GOT3 (cell line): ENCODE results near the gene CLDN6.
"Not testable (repeated sequence)": the region's sequence is repeated elsewhere in the genome, so short reads cannot be mapped to it uniquely, and the experiment has no call there.

Experiments
- DNase-seq: peaks from one replicate; lab custom pipeline; 2025; ENCODE audit warnings: mixed read lengths; lab: John Stamatoyannopoulos, UW

CLDN6 gene, protein sequence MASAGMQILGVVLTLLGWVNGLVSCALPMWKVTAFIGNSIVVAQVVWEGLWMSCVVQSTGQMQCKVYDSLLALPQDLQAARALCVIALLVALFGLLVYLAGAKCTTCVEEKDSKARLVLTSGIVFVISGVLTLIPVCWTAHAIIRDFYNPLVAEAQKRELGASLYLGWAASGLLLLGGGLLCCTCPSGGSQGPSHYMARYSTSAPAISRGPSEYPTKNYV

DNA sequence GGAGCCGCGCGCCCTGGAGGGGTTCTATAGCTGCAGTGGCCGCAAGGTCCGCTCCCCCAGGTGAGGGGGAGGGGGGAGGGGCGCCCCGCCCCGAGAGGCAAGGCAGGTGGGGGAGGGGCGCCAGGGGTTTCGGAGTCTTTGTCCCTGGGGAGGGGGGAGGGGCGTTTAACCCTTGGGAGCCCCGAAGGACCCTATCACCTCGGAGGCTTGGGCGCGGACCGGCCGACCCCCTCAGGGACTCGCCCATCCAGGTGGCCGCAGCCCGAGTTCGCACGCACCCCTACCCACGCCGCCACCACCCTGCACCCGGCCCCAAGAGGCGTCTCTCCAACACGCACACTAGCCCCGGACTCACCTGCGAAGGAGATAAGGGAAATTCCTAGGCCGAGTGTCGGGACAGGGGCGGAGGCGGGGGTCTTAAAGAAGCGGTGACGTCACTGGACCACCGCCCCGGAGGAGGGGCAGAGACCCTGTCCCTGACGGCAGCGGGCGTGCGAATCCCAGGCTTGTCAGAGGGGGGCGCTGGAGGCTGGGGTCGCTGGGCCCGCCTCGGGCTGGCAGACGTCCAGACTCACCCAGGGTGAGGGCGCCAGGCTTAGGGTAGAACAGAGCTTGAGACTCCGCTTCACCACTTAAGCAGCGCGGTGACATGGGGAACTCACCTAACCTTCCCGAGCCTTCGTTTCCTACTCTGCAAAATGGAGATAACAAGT, at the start of gene CLDN6:
CLDN6 (minus strand) TSS at position 390 of the 713 bp plus-strand sequence. CDS start 2,162 bp downstream, outside the sequence.
- DNase-seq, result no peak

GRCh38 chr16:3066440-3066748, 48.4 kb upstream of the CLDN6 start:
- no peak for DNase-seq

DNA sequence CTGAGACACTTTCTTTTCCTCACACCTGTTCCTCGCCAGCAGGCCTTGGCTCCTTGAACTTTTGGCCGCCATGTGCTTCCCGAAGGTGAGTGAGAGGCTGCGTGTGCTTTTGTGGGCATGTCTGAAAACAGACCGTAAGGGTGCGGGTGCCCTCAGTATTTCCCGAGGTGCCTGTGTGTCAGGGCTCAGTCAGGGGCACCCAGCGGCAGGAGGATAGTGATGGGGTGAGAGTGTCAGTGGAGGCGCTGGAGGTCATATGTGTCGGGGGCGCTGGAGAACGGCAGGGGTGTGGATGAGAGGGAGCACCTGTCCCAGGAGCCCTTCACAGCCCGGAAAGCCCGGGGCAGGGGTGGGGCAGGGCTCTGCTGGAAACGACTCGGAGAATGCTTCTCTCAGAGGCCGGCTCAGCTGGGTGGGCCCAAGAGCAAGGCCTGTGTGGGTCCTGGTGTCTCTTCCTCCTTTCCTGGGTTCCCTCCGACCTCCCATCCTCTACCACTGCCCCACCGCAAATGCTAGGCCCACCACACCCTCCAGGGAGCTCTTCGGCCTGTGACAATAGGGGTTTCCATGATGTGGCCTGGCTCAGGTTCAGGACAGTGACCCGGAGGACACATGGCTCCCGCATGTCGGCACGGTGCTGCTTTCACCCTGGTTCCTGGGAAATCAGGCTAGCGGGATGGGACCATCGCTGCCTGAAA, 47.9 kb upstream of the CLDN6 start:
- DNase-seq, result no peak

GRCh38 chr16:3065069-3065741, 47.2 kb upstream of the CLDN6 start, which contains the start of gene IL32:
Gene IL32 (plus strand): TSS chr16:3065640. CDS start chr16:3065812, 172 bp downstream.
- DNase-seq, result no peak

GRCh38 chr16:3063625-3064386, 45.8 kb upstream of the CLDN6 start:
- DNase-seq, result no peak

DNA sequence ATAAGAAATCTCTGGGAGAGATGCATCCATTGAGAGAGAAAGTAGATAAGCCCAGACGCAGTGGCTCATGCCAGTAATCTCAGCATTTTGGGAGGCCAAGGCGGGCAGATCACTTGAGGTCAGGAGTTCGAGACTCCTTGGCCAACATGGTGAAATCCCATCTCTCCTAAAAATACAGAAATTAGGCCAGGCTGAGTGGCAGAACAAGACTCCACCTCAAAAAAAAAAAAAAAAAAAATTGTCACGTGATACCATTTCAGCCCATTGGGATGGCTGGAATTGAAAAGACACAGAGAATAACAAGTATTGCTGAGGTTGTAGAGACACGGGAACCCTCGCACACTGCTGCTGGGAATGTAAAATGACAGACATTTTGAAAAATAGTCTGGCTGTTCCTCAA, 44.6 kb upstream of the CLDN6 start:
- no peak for DNase-seq

DNA sequence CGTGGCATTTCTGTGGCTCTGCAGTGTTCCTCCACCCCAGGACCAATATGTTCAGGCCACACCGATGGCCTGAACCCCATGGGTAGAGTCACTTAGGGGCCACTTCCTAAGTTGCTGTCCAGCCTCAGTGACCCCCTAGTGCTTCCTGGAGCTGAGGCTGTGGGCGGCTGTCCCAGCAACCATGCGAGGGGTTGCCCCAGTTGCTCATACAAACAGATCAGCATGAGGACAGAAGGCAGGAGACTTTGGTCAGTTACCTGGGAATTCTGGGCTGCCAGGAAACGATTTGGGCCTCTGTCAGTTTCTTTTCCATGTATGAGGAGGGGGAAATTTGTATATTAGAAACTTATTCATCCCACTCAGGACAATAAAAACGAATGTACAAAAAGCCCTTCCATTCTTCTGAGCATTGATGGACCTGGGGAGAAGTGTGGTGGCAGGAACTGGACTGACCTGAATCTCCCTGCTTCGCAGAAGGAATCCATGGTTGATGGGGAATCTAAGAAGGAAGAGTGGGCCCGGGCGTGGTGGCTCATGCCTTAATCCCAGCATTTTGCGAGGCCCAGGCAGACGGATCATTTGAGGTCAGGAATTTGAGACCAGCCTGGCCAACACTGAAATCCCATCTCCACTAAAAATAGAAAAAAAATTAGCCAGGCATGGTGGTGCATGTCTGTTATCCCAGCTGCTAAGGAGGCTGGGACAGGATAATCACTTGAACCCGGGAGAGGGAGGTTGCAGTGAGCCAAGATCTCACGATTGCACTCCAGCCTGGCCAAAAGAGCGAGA, 42.5 kb upstream of the CLDN6 start:
- no peak for DNase-seq

- DNase-seq, result no peak
These were observed 41.8 kb upstream of the CLDN6 start for GRCh38 chr16:3059723-3060242.

DNA sequence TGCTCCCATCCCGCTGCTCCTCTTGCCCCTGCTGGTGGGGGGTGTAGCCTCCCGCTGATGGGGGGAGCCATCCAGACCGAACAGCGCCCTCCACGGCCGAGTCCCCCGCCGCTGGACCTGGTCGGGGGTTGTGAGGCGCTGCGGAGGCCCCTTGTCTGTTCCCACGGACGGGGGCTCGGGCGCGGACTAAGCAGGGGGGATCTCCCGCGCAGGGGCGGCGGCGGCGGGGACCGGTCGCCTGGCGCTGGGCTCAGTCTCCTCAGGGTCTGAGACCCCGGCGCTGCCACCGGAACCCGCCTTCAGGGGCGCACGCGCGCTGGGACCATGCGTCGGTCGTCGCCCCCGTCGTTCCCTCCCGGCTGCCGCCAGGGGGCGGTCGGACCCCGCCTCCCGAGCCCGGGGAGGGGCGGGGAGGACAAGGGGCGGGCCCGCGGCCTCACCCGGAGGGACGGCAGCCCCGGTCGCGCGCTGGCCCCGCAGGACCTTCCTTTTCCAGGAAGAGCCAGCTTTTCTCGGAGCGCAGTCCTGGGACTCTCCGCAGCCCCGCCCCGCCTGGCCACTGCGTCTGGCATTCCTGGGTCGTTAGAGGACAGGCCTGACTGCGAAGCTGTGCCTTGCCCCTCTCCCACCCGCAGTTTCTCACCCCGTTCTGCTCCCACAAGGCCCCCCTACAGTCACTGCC, 41.2 kb upstream of the CLDN6 start:
- DNase-seq, result peak; percentile 50

GRCh38 chr16:3058139-3059030, 40.4 kb upstream of the CLDN6 start:
- no peak for DNase-seq

- DNase-seq, result no peak
These were observed 39.5 kb upstream of the CLDN6 start for GRCh38 chr16:3057181-3058138.

GRCh38 chr16:3056336-3057180, 38.6 kb upstream of the CLDN6 start:
- DNase-seq, result no peak

- not testable (repeated sequence) for DNase-seq
These were observed 37.7 kb upstream of the CLDN6 start for GRCh38 chr16:3055734-3056115.

DNA sequence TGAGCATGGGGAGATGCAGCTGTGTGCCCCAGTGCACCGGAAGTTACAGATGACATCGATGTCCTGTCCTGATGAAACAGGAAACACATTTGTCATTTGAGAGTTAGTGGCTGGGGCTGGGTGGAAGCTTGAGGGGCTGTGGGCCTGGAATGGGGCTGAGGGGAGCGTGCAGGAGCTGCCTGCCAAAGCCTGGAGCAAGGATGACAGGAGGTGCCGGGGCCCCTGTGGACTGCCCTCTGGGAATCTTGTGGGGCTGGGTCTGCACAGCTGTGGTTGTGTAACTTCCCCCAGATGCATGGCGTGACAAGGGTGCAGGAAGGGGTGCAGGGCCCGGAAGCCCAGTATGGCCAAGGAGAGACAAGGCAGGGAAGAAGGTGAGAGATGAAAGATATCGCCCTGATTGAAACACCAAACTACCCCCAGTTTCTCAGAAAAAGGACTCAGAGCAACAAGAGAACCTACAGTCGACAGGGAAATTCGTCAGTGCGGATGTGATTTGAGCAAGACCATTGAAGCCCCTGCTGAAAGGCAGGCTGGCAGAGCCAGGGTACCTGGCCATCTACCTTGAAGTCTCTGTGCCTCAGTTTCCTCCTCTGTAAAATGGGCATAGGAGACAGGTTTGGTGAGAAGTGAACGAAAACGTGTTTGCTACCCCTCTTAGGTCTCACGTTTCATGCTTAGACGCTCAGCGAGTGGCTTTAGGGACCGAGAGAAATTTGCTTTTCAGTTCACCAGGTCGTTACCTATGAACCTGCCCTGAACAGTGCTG, 37.2 kb upstream of the CLDN6 start:
- DNase-seq, result no peak

DNA sequence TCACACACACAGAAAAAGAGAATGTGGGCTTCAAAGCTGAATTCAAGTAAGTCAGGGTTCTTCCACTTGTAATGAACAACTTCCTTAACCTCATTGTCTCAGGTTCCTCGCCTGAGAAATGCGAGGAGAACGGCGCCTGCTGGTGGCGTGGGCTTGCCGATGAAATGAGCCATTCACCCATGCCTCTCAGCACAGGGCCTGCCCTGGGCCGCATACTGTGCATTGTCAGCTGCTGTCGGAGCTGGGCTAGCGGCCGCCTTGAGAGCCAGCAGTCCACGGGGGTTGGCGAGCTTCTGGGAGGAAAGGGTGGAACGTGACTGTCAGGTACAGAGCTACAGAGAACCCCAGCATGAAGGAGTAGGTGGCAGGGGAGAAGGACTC, 35.3 kb upstream of the CLDN6 start:
- DNase-seq, result not testable (repeated sequence)
